ENCODE results near the gene BAIAP3.
A peak's percentile ranks its signal among the peaks of the same experiment; 100 is the strongest.

BAIAP3 gene

GRCh38 chr16:1349351-1349750 is 15.9 kb downstream of the BAIAP3 start:
- no peak for DNase-seq

GRCh38 chr16:1349951-1350350 is 16.5 kb downstream of the BAIAP3 start:
- DNase-seq, result no peak

- no peak for DNase-seq
These were observed 17.2 kb downstream of the BAIAP3 start for GRCh38 chr16:1350691-1351090.

- DNase-seq, result no peak
These were observed 17.8 kb downstream of the BAIAP3 start for GRCh38 chr16:1351215-1351581.

GRCh38 chr16:1351582-1352362 is 18.3 kb downstream of the BAIAP3 start, which contains the start of the genes GNPTG and TSR3:
TSS of gene GNPTG (plus strand) at chr16:1351931. CDS start at chr16:1351966, 35 bp downstream.
TSS of gene TSR3 (minus strand) at chr16:1351878. CDS start at chr16:1351804, 74 bp downstream.
- DNase-seq, result peak; percentile 72

- no peak for DNase-seq
These were observed 21.5 kb downstream of the BAIAP3 start for GRCh38 chr16:1354815-1355540.

GRCh38 chr16:1355591-1355990 is 22.1 kb downstream of the BAIAP3 start:
- no peak for DNase-seq

- no peak for DNase-seq
These were observed 22.8 kb downstream of the BAIAP3 start for GRCh38 chr16:1356061-1356900.

GRCh38 chr16:1357906-1358566 is 24.6 kb downstream of the BAIAP3 start:
- DNase-seq, result no peak

GRCh38 chr16:1361685-1362360 is 28.4 kb downstream of the BAIAP3 start:
- no peak for DNase-seq

GRCh38 chr16:1362807-1363206 is 29.4 kb downstream of the BAIAP3 start:
- DNase-seq, result no peak

- peak; percentile 34 for DNase-seq
These were observed 30.1 kb downstream of the BAIAP3 start for GRCh38 chr16:1363501-1364041.

GRCh38 chr16:1364510-1364909 is 31.1 kb downstream of the BAIAP3 start:
- DNase-seq, result no peak

GRCh38 chr16:1366060-1366711 is 32.7 kb downstream of the BAIAP3 start:
- no peak for DNase-seq

GRCh38 chr16:1366712-1367299 is 33.4 kb downstream of the BAIAP3 start:
- DNase-seq, result no peak

- DNase-seq, result no peak
These were observed 34.2 kb downstream of the BAIAP3 start for GRCh38 chr16:1367486-1368174.

- DNase-seq, result no peak
These were observed 37.9 kb downstream of the BAIAP3 start for GRCh38 chr16:1371054-1371978.

GRCh38 chr16:1372292-1372950 is 39.0 kb downstream of the BAIAP3 start:
- DNase-seq, result no peak
